Nephron (organoid): ENCODE measurements around the gene RNU1-2.
"Not testable (repeated sequence)": the region's sequence is repeated elsewhere in the genome, so short reads cannot be mapped to it uniquely, and the experiment has no call there.

Source experiments
- H3K27ac Mint-ChIP-seq, 3 experiments: 2 replicates each; pipeline ENCODE4 v1.8.0; 2020; ENCODE audit warnings: mixed read lengths in 3 of 3, mild to moderate bottlenecking in 2 of 3, moderate library complexity in 1 of 3
- H3K27me3 Mint-ChIP-seq: 2 replicates; pipeline ENCODE4 v1.8.0; 2021; ENCODE audit warnings: low read depth, mild to moderate bottlenecking, moderate library complexity, mixed read lengths
- H3K36me3 Mint-ChIP-seq: 2 replicates; pipeline ENCODE4 v1.8.0; 2020; ENCODE audit warnings: low read depth, mixed read lengths
- H3K4me1 Mint-ChIP-seq: 2 replicates; pipeline ENCODE4 v1.8.0; 2020; ENCODE audit warnings: mixed read lengths
- H3K4me3 Mint-ChIP-seq, 3 experiments: 2 replicates each; pipeline ENCODE4 v1.8.0; 2020; ENCODE audit warnings: mild to moderate bottlenecking in 3 of 3, mixed read lengths in 3 of 3, moderate library complexity in 2 of 3
- H3K9me3 Mint-ChIP-seq: 2 replicates; pipeline ENCODE4 v1.8.0; 2020; ENCODE audit warnings: mixed read lengths
- TF ChIP-seq, protein P1 (sequence below), 3 experiments: fragments of 200-600 bp; sonication (generic); IDR thresholded peaks; one replicate each; pipeline ENCODE4 v1.5.0; 2021; ENCODE audit warnings: antibody characterized with exemption in 3 of 3; ENCODE audit not compliant: unreplicated experiment in 3 of 3

The RNU1-2 gene

DNA sequence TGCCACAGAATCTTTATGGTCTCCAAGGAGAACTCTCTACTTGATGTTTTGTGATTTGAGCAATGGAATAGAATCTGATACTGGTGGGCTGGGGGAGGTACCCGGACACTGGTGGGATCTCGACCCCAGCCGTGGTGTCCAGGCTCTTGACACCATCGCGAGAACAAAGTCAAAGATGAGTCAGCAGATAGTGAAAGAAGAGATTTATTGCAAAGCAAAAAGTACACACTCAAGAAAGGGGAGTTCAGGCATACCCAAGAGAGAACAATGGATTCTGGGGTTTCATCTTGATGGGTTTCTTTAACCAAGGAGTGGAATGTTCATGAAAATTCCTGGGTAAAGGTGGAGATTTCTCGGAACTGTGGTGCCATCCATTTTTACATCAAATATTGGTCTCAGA is 1.4 kb upstream of the RNU1-2 start:
- not testable (repeated sequence) for H3K27me3 Mint-ChIP-seq, H3K9me3 Mint-ChIP-seq, H3K36me3 Mint-ChIP-seq
- Mint-ChIP-seq H3K4me3 (peak overlapping the region; percentile 60 to 65 (median 61)), H3K4me1 (peaks cover 22% of the 10 kb centered on the region), H3K27ac (peak overlapping the region in 2 of 3 experiments; percentile 100)

DNA sequence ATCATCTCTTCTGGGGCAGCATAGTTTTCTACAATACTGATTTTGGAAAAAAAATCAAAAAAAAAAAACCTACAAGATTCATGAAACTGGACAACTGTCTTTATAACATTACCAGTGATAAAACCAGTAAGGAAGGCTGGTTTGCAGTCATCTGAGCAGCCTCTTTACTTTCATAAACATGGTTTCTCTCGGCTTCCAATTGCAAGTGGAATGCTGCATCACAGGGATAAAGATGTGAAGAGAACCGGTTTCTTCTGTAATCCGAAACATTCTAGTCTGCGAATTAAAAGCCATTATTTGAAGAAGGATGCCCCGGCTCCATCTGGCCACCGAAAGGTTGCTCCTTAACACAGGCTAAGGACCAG is 565 bp upstream of the RNU1-2 start:
- H3K27me3 Mint-ChIP-seq, H3K9me3 Mint-ChIP-seq, H3K36me3 Mint-ChIP-seq: not testable (repeated sequence)
- Mint-ChIP-seq H3K4me1 (peaks cover 22% of the 10 kb centered on the region), H3K4me3 (peak overlapping the region; percentile 86 to 88 (median 87)), H3K27ac (peak overlapping the region; percentile 100)

DNA sequence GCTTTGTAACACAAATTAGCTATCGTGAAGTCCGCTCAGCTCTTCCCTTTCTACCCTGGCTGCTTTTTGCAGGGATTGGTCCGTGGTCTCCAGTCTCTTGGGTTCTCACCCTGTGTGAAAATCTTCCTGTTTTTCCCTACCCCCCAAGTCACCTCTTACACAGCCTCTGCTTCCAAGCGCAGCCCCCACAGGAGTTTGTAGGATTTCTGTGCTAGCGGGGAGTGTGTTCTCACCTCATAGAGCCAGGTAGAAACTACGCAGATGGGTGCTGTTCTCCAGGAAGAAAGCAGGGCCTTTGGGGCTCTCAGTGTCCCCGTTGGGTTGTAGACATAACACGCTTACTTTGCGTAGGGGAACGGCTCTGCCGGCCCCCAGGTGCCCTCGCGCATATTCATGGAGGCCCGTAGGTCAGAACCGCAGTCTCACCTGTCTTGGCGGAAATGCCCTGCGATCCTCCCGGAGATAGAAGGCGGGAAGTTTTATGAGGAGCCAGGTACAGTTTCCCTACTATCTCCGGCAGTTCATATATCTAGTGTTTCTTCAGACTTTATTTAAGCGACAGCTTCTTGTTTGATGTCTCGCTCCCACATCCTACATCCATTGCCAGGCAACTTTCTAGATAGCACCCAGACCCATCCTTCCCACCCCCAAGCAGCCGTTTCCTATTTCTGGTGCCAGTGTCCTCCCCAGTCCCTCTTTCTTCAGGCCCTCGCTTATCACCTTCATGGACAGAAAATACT is 706 bp downstream of the RNU1-2 start:
- H3K27me3 Mint-ChIP-seq, H3K36me3 Mint-ChIP-seq: not testable (repeated sequence)
- H3K4me1 Mint-ChIP-seq = peaks cover 24% of the 10 kb centered on the region

DNA sequence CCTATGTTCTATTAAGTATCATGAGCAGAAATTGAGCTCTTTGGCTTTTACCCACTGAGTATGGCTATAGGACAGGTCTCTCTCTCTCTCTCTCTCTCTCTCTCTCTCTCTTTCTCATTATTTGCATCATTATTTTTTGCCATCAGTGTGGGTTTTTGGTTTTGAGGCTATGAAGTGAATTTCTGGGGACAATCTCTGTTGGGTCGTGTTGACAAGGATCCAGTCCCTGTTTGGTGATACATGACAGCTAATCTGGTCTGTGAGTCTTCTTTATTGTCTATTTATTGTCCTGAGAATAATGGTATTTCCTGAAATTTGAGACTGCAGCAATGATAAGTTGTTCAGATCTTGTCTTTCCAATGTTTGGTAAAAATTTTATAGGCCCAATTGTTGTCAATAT is 1.9 kb downstream of the RNU1-2 start:
- peak overlapping the region; percentile 69 to 100 (median 100) for H3K27ac Mint-ChIP-seq
- not testable (repeated sequence) for H3K27me3 Mint-ChIP-seq, H3K36me3 Mint-ChIP-seq, H3K9me3 Mint-ChIP-seq
- H3K4me3 Mint-ChIP-seq = peak overlapping the region; percentile 62 to 74 (median 72)
- H3K4me1 Mint-ChIP-seq = peaks cover 28% of the 10 kb centered on the region

More for the DNA sequence above, 706 bp downstream of the RNU1-2 start:
- H3K4me3 Mint-ChIP-seq = peak overlapping the region; percentile 86 to 88 (median 87)
- not testable (repeated sequence) for H3K9me3 Mint-ChIP-seq
- peak overlapping the region; percentile 100 for H3K27ac Mint-ChIP-seq

DNA sequence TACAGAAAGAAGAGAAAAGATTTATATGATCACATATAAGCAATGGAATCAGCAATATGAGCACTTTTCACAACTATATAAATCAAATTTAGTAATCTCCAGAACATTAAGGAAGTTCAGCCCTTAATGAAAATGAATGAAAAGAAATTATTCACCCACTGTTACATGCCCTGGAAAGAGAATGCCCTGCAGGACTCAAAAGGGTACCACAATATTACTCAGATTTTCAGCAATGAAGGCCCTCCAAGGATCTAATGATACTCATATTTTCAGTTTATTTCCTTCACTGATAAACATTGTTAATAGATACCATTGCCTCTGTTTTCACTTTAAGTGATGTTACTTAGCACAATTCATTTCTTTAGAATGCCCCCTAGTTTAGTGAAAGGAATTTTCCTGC is 2.5 kb downstream of the RNU1-2 start:
- not testable (repeated sequence) for H3K9me3 Mint-ChIP-seq, H3K27me3 Mint-ChIP-seq, H3K36me3 Mint-ChIP-seq
- H3K4me3 Mint-ChIP-seq = peak overlapping the region in 1 of 3 experiments; percentile 30
- H3K4me1 Mint-ChIP-seq = peaks cover 34% of the 10 kb centered on the region
- peak overlapping the region; percentile 69 to 100 (median 100) for H3K27ac Mint-ChIP-seq

DNA sequence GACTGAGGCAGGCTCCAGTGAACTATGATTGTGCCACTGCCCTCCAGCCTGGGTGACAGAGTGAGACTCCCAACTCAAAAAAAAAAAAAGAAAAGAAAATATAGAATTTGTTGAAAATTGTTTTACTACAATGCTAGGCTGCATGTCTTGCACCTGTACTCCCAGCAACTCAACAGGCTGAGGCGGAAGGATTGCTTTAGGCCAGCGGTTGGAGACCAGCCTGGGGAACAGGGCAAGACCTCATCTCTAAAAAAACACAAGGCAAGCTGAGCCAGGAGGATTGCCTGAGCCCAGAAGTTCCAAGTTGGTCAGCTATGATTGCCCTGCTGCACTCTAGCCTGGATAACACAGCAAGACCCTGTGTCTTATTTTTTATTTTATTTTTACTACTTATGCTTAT is 3.2 kb downstream of the RNU1-2 start:
- H3K4me1 Mint-ChIP-seq = peaks cover 40% of the 10 kb centered on the region
- H3K36me3 Mint-ChIP-seq, H3K27ac Mint-ChIP-seq, H3K4me3 Mint-ChIP-seq, H3K27me3 Mint-ChIP-seq, H3K9me3 Mint-ChIP-seq: not testable (repeated sequence)

DNA sequence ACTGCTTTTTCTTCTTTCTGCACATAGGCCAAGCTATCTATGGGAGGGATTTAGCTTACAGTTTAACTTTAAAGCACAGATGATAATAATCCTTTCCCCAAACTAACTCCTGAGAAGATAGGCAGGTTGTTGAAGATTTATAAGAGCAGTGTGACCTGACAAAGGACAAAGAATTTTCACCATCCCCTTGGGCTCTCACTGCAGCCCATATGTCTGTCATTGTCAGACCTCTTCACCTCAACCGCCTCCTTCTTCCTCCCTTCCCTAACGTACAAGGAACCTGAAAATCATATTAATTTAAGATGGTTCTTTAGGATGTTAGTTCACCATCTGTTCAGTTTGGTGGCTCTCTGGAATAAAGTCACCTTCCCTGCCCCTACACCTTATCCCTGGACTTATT is 5.0 kb downstream of the RNU1-2 start:
- TF ChIP-seq, protein P1, sequence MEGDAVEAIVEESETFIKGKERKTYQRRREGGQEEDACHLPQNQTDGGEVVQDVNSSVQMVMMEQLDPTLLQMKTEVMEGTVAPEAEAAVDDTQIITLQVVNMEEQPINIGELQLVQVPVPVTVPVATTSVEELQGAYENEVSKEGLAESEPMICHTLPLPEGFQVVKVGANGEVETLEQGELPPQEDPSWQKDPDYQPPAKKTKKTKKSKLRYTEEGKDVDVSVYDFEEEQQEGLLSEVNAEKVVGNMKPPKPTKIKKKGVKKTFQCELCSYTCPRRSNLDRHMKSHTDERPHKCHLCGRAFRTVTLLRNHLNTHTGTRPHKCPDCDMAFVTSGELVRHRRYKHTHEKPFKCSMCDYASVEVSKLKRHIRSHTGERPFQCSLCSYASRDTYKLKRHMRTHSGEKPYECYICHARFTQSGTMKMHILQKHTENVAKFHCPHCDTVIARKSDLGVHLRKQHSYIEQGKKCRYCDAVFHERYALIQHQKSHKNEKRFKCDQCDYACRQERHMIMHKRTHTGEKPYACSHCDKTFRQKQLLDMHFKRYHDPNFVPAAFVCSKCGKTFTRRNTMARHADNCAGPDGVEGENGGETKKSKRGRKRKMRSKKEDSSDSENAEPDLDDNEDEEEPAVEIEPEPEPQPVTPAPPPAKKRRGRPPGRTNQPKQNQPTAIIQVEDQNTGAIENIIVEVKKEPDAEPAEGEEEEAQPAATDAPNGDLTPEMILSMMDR (IDR thresholded peaks at IDR 0.05; ENCODE audit: unreplicated experiment in 3 of 3) = no peak
- H3K4me3 Mint-ChIP-seq = no peak overlapping the region
- H3K27me3 Mint-ChIP-seq = no peaks in the 10 kb centered on the region
- peak overlapping the region; percentile 42 to 78 (median 76) for H3K27ac Mint-ChIP-seq
- H3K9me3 Mint-ChIP-seq = no peaks in the 10 kb centered on the region
- no peaks in the 10 kb centered on the region for H3K36me3 Mint-ChIP-seq
- H3K4me1 Mint-ChIP-seq = peaks cover 40% of the 10 kb centered on the region

DNA sequence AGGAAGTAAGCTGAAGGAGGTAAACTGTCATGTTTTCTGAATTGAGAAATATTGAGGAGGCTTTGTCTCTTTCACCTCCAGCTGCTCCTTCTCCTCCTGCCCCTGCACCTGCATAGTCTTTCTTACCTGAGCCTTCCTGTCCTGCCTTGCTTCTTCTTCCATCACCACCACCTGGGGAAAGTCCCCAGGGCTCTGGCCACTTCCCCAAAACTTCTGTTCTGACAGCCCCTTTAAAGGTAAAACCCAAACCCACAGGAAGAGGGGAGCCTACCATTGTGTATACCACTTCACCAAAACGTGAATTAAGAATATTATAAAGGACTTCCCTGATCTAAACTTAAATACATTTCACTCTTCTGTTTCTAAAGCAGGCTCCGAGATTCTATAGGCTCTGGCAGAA is 5.6 kb downstream of the RNU1-2 start:
- H3K36me3 Mint-ChIP-seq, H3K9me3 Mint-ChIP-seq, H3K4me3 Mint-ChIP-seq, H3K27me3 Mint-ChIP-seq: not testable (repeated sequence)
- Mint-ChIP-seq H3K4me1 (peaks cover 36% of the 10 kb centered on the region), H3K27ac (peak overlapping the region in 1 of 3 experiments; percentile 38)

DNA sequence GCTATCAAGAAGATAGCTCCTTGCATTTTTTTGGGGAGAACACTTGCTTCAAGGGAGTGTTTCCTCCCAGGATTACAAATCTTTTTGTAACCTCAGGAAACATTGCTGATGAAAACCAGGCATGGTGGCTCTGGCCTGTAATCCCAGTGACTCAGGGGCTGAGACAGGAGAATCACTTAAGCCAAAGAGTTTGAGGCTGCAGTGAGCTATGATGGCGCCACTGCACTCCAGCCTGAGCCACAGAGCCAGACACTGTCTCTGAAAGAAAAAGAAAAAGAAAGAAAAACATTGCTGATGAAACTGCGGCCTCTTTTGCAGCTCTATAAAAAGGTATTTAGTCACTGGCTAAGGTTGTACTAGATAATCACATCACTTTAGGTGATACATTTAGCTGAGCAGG is 7.3 kb downstream of the RNU1-2 start:
- Mint-ChIP-seq H3K27ac (no peak overlapping the region), H3K36me3 (no peaks in the 10 kb centered on the region), H3K4me3 (peak overlapping the region in 1 of 3 experiments; percentile 62), H3K9me3 (no peaks in the 10 kb centered on the region), H3K27me3 (peaks cover 7% of the 10 kb centered on the region), H3K4me1 (peaks cover 27% of the 10 kb centered on the region)
- TF ChIP-seq, protein P1 (IDR thresholded peaks at IDR 0.05; ENCODE audit: unreplicated experiment in 3 of 3) = no peak
